Lower leg skin (tissue), 3 donors: ENCODE data around the gene CES2.

Experiments used
- POLR2A ChIP-seq, 2 donors: fragments of 450-650 bp; IDR thresholded peaks; one replicate each; pipeline ENCODE4 v1.6.1; 2016 to 2017; ENCODE audit warnings: antibody characterized with exemption in 2 of 2, mild to moderate bottlenecking in 1 of 2, moderate library complexity in 1 of 2
- TF ChIP-seq, protein P1 (sequence below), 3 donors: fragments of 450-650 bp; IDR thresholded peaks; one replicate each; pipeline ENCODE4 v1.5.1; 2016; ENCODE audit warnings: antibody characterized with exemption in 3 of 3, mild to moderate bottlenecking in 3 of 3, moderate library complexity in 2 of 3

GRCh38 chr16:66914541-66914940 is 20.8 kb upstream of the CES2 start:
- TF ChIP-seq, protein P1, sequence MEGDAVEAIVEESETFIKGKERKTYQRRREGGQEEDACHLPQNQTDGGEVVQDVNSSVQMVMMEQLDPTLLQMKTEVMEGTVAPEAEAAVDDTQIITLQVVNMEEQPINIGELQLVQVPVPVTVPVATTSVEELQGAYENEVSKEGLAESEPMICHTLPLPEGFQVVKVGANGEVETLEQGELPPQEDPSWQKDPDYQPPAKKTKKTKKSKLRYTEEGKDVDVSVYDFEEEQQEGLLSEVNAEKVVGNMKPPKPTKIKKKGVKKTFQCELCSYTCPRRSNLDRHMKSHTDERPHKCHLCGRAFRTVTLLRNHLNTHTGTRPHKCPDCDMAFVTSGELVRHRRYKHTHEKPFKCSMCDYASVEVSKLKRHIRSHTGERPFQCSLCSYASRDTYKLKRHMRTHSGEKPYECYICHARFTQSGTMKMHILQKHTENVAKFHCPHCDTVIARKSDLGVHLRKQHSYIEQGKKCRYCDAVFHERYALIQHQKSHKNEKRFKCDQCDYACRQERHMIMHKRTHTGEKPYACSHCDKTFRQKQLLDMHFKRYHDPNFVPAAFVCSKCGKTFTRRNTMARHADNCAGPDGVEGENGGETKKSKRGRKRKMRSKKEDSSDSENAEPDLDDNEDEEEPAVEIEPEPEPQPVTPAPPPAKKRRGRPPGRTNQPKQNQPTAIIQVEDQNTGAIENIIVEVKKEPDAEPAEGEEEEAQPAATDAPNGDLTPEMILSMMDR (IDR thresholded peaks at IDR 0.05), result no peak
- TF ChIP-seq POLR2A (IDR thresholded peaks at IDR 0.05), result no peak
